HepG2 (cell line): ENCODE data around the gene ANKRD29.

Source experiments
- CTCF ChIP-seq: sonication (generic); formaldehyde crosslinking; IDR thresholded peaks from 2 replicates; pipeline ENCODE4 v1.5.0; 2020; ENCODE audit warnings: mild to moderate bottlenecking, missing genetic modification reagents, moderate library complexity
- EZH2 ChIP-seq: conservative IDR thresholded peaks from 2 replicates; pipeline ENCODE4 v1.6.1; 2012; ENCODE audit warnings: mild to moderate bottlenecking, low read depth, low read length, moderate library complexity
- KDM4B ChIP-seq: sonication (generic); formaldehyde crosslinking; IDR thresholded peaks from 2 replicates; pipeline ENCODE4 v1.4.0; 2020; ENCODE audit warnings: missing genetic modification reagents
- MXI1 ChIP-seq: IDR thresholded peaks from 3 replicates; pipeline ENCODE4 v1.6.1; 2012; ENCODE audit warnings: low read depth, low read length, inconsistent platforms, borderline replicate concordance
- RNF2 ChIP-seq: fragments of 450-650 bp; conservative IDR thresholded peaks from 2 replicates; pipeline ENCODE4 v1.6.1; 2016; ENCODE audit warnings: low read depth
- ZBTB49 ChIP-seq: sonication (generic); formaldehyde crosslinking; IDR thresholded peaks from 2 replicates; pipeline ENCODE4 v1.4.0; 2020; ENCODE audit warnings: missing genetic modification reagents, borderline replicate concordance
- ZHX1 ChIP-seq: sonication (generic); formaldehyde crosslinking; IDR thresholded peaks from 2 replicates; pipeline ENCODE4 v1.8.1; 2022; ENCODE audit warnings: low read depth, mild to moderate bottlenecking, missing genetic modification reagents
- ZNF12 ChIP-seq: sonication (generic); formaldehyde crosslinking; IDR thresholded peaks from 2 replicates; pipeline ENCODE4 v1.5.0; 2020; ENCODE audit warnings: missing genetic modification reagents
- ZNF576 ChIP-seq: sonication (generic); formaldehyde crosslinking; IDR thresholded peaks from 2 replicates; pipeline ENCODE4 v1.4.0; 2020; ENCODE audit warnings: mild to moderate bottlenecking, missing genetic modification reagents

- TF ChIP-seq ZHX1 (CRISPR knock-in tag) (no peak), RNF2 (no peak), ZNF576 (CRISPR knock-in tag) (no peak), CTCF (CRISPR knock-in tag) (no peak), KDM4B (CRISPR knock-in tag) (no peak), ZBTB49 (CRISPR knock-in tag) (no peak), MXI1 (no peak), ZNF12 (CRISPR knock-in tag) (no peak), EZH2 (no peak)
These were observed 91.7 kb downstream of the ANKRD29 start for GRCh38 chr18:23570912-23571504.
